ENCODE measurements around the gene PIK3CG. TPM values are rescaled to one million over a fixed set of nuclear protein-coding genes. Genes with fewer than 3 reads are reported as not detected.

Gene PIK3CG
- total RNA-seq, 1 donor from 2014 or later, result 0.82 TPM

DNA sequence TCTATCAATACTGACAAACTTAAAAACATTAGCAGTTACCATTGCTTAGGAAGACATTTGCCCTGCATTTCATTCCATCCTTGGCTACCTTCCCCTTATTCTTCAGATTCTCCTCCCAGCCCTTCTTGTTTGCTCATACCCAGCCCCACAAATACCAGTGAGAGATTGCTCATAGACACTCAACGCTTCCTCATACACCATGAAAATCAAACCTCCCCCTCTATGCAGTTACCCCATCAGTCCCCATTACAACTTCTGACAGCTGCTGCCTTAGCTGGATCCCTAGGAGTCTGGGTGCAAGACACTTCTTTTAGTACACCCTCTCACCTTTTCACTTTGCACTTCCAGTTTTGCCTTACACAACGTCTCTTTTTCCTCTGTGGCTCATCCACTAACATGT lies 28.3 kb upstream of the PIK3CG start:
- H2AFZ ChIP-seq (ENCODE audit: low read depth, low read length), result no peak overlapping the region
- DNase-seq (ENCODE audit: low read depth) (no peak), FAIRE-seq (no peak)
- H4K20me1 ChIP-seq (ENCODE audit: insufficient read depth, low read length), result no peaks in the 10 kb centered on the region
- H3K79me2 ChIP-seq (ENCODE audit: insufficient read depth, low read length), result no peaks in the 10 kb centered on the region
- TF ChIP-seq EZH2 (IDR thresholded peaks at IDR 0.05; ENCODE audit: insufficient read depth, low read length), result no peak
- TF ChIP-seq, protein P1, sequence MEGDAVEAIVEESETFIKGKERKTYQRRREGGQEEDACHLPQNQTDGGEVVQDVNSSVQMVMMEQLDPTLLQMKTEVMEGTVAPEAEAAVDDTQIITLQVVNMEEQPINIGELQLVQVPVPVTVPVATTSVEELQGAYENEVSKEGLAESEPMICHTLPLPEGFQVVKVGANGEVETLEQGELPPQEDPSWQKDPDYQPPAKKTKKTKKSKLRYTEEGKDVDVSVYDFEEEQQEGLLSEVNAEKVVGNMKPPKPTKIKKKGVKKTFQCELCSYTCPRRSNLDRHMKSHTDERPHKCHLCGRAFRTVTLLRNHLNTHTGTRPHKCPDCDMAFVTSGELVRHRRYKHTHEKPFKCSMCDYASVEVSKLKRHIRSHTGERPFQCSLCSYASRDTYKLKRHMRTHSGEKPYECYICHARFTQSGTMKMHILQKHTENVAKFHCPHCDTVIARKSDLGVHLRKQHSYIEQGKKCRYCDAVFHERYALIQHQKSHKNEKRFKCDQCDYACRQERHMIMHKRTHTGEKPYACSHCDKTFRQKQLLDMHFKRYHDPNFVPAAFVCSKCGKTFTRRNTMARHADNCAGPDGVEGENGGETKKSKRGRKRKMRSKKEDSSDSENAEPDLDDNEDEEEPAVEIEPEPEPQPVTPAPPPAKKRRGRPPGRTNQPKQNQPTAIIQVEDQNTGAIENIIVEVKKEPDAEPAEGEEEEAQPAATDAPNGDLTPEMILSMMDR (IDR thresholded peaks at IDR 0.05; ENCODE audit: insufficient read depth, low read depth, low read length), result no peak
- H3K4me3 ChIP-seq (ENCODE audit: insufficient read depth, low read depth, low read length), result no peak overlapping the region
- Mint-ChIP-seq H3K27me3 (ENCODE audit: low read depth, unreplicated experiment) (no peaks in the 10 kb centered on the region), H3K9me3 (ENCODE audit: unreplicated experiment) (no peaks in the 10 kb centered on the region), H3K4me3 (ENCODE audit: unreplicated experiment) (no peak overlapping the region), H3K4me1 (ENCODE audit: low read depth, unreplicated experiment) (peaks cover 8% of the 10 kb centered on the region), H3K36me3 (ENCODE audit: low read depth, unreplicated experiment) (no peaks in the 10 kb centered on the region), H3K27ac (ENCODE audit: unreplicated experiment) (no peak overlapping the region)
- H3K4me2 ChIP-seq (ENCODE audit: low read length), result no peak overlapping the region
- H3K4me1 ChIP-seq (ENCODE audit: insufficient read depth, low read length), result peaks cover 6% of the 10 kb centered on the region
- H3K27me3 ChIP-seq (ENCODE audit: insufficient read depth, low read length), result no peaks in the 10 kb centered on the region
- H3K27ac ChIP-seq (ENCODE audit: low read depth, low read length), result no peak overlapping the region
- H3K9ac ChIP-seq (ENCODE audit: low read length), result no peak overlapping the region
- H3K9me3 ChIP-seq (ENCODE audit: insufficient read depth, low read depth, low read length), result no peaks in the 10 kb centered on the region
- no peaks in the 10 kb centered on the region for H3K36me3 ChIP-seq (ENCODE audit: insufficient read depth, low read length)

DNA sequence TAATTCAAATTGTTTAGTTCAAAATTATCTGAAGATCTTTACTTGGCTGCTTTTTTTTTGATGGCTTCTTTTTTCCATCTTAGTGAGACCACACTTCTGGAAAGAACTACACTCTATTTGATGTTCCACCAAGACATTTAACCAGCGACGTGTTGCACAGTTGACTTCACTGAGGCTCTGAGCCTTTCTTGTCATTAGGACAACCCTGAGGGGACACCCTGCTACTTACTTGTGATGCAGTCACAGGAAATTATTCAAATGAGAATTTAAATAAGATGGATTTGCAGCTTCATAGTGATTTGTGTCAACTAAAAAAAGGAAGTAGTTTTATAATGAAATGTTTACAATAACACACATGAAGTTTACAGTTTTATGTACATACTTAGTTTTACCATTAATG lies 25.6 kb upstream of the PIK3CG start:
- no peak overlapping the region for H3K4me3 Mint-ChIP-seq (ENCODE audit: unreplicated experiment)
- TF ChIP-seq, protein P1 (IDR thresholded peaks at IDR 0.05; ENCODE audit: insufficient read depth, low read depth, low read length), result no peak
- no peak for TF ChIP-seq EZH2 (IDR thresholded peaks at IDR 0.05; ENCODE audit: insufficient read depth, low read length)

DNA sequence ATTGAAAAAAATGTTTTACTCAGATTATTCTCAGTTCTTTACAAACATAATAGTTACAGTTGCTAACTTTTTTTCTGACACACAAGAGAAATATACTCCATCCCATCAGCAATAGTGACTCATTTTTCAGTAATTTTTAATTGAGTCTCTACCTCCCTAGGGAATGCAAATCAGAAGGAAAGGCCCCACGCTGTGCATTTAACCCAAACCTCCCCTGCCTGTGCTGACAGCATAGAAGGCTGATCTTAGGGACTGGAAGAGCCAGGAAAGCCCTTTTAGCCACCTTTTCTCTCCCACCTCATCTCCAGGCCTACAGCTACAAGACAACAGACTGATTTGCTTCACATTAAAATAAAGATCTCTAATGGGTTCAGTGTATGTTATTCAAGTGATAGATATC lies 24.7 kb upstream of the PIK3CG start:
- Histone ChIP-seq H3K79me2 (ENCODE audit: insufficient read depth, low read length) (no peaks in the 10 kb centered on the region), H3K27ac (ENCODE audit: low read depth, low read length) (peak overlapping the region; percentile 69), H3K4me1 (ENCODE audit: insufficient read depth, low read length) (peaks cover 6% of the 10 kb centered on the region), H3K4me3 (ENCODE audit: insufficient read depth, low read depth, low read length) (no peak overlapping the region), H3K4me2 (ENCODE audit: low read length) (peak overlapping the region; percentile 45), H4K20me1 (ENCODE audit: insufficient read depth, low read length) (no peaks in the 10 kb centered on the region), H3K9ac (ENCODE audit: low read length) (no peak overlapping the region), H3K27me3 (ENCODE audit: insufficient read depth, low read length) (no peaks in the 10 kb centered on the region), H3K9me3 (ENCODE audit: insufficient read depth, low read depth, low read length) (no peaks in the 10 kb centered on the region), H3K36me3 (ENCODE audit: insufficient read depth, low read length) (no peaks in the 10 kb centered on the region), H2AFZ (ENCODE audit: low read depth, low read length) (no peak overlapping the region)
- Mint-ChIP-seq H3K9me3 (ENCODE audit: unreplicated experiment) (no peaks in the 10 kb centered on the region), H3K27me3 (ENCODE audit: low read depth, unreplicated experiment) (no peaks in the 10 kb centered on the region), H3K27ac (ENCODE audit: unreplicated experiment) (peak overlapping the region; percentile 48), H3K4me1 (ENCODE audit: low read depth, unreplicated experiment) (peaks cover 14% of the 10 kb centered on the region), H3K4me3 (ENCODE audit: unreplicated experiment) (no peak overlapping the region), H3K36me3 (ENCODE audit: low read depth, unreplicated experiment) (no peaks in the 10 kb centered on the region)
- DNase-seq (ENCODE audit: low read depth) (peak; percentile 82), FAIRE-seq (no peak)
- no peak for TF ChIP-seq EZH2 (IDR thresholded peaks at IDR 0.05; ENCODE audit: insufficient read depth, low read length)
- TF ChIP-seq, protein P1 (IDR thresholded peaks at IDR 0.05; ENCODE audit: insufficient read depth, low read depth, low read length), result no peak

More for the DNA sequence above, 25.6 kb upstream of the PIK3CG start:
- Histone ChIP-seq H3K9me3 (ENCODE audit: insufficient read depth, low read depth, low read length) (no peaks in the 10 kb centered on the region), H2AFZ (ENCODE audit: low read depth, low read length) (no peak overlapping the region), H3K4me2 (ENCODE audit: low read length) (no peak overlapping the region), H3K4me1 (ENCODE audit: insufficient read depth, low read length) (peaks cover 6% of the 10 kb centered on the region), H3K27me3 (ENCODE audit: insufficient read depth, low read length) (no peaks in the 10 kb centered on the region), H3K9ac (ENCODE audit: low read length) (no peak overlapping the region), H3K27ac (ENCODE audit: low read depth, low read length) (no peak overlapping the region), H3K79me2 (ENCODE audit: insufficient read depth, low read length) (no peaks in the 10 kb centered on the region), H4K20me1 (ENCODE audit: insufficient read depth, low read length) (no peaks in the 10 kb centered on the region), H3K36me3 (ENCODE audit: insufficient read depth, low read length) (no peaks in the 10 kb centered on the region), H3K4me3 (ENCODE audit: insufficient read depth, low read depth, low read length) (no peak overlapping the region)
- Mint-ChIP-seq H3K27ac (ENCODE audit: unreplicated experiment) (no peak overlapping the region), H3K36me3 (ENCODE audit: low read depth, unreplicated experiment) (no peaks in the 10 kb centered on the region), H3K9me3 (ENCODE audit: unreplicated experiment) (no peaks in the 10 kb centered on the region), H3K4me1 (ENCODE audit: low read depth, unreplicated experiment) (peaks cover 14% of the 10 kb centered on the region), H3K27me3 (ENCODE audit: low read depth, unreplicated experiment) (no peaks in the 10 kb centered on the region)
- FAIRE-seq (no peak), DNase-seq (ENCODE audit: low read depth) (no peak)
